NCI-H146 treated with DMSO at 0.1 percent for 48 hours (cell line): ENCODE results near the gene SIKE1.
"Not testable (repeated sequence)": the region's sequence is repeated elsewhere in the genome, so short reads cannot be mapped to it uniquely, and the experiment has no call there.

ENCODE experiments used
- DNase-seq: peaks from one replicate; lab custom pipeline; 2025; ENCODE audit not compliant: unreplicated experiment; lab: John Stamatoyannopoulos, UW

Gene SIKE1

GRCh38 chr1:114780344-114781226 lies at the start of gene SIKE1:
Gene SIKE1 (minus strand): TSS chr1:114780685. CDS start chr1:114780607, 78 bp downstream.
- DNase-seq = peak; percentile 78

GRCh38 chr1:114830075-114830474 lies 49.6 kb upstream of the SIKE1 start:
- not testable (repeated sequence) for DNase-seq

- DNase-seq = no peak
These were observed 47.8 kb upstream of the SIKE1 start for GRCh38 chr1:114828251-114828650.

GRCh38 chr1:114821978-114822377 lies 41.5 kb upstream of the SIKE1 start:
- DNase-seq = no peak

GRCh38 chr1:114820392-114820791 lies 39.9 kb upstream of the SIKE1 start:
- no peak for DNase-seq

GRCh38 chr1:114819869-114820268 lies 39.4 kb upstream of the SIKE1 start:
- DNase-seq = no peak

GRCh38 chr1:114804449-114804848 lies 24.0 kb upstream of the SIKE1 start:
- not testable (repeated sequence) for DNase-seq

- no peak for DNase-seq
These were observed 22.5 kb upstream of the SIKE1 start for GRCh38 chr1:114803001-114803400.

- DNase-seq = no peak
These were observed 13.6 kb upstream of the SIKE1 start for GRCh38 chr1:114794038-114794437.

GRCh38 chr1:114790581-114790980 lies 10.1 kb upstream of the SIKE1 start:
- not testable (repeated sequence) for DNase-seq

- not testable (repeated sequence) for DNase-seq
These were observed 6.0 kb upstream of the SIKE1 start for GRCh38 chr1:114786440-114786839.

- DNase-seq = no peak
These were observed 2.0 kb upstream of the SIKE1 start for GRCh38 chr1:114782476-114782875.

GRCh38 chr1:114779722-114780121 lies 763 bp downstream of the SIKE1 start:
- DNase-seq = no peak

GRCh38 chr1:114776726-114777125 lies 3.8 kb downstream of the SIKE1 start:
- not testable (repeated sequence) for DNase-seq

- no peak for DNase-seq
These were observed 8.5 kb downstream of the SIKE1 start for GRCh38 chr1:114771992-114772391.

- no peak for DNase-seq
These were observed 9.5 kb downstream of the SIKE1 start for GRCh38 chr1:114770989-114771388.

- DNase-seq = no peak
These were observed 15.8 kb downstream of the SIKE1 start for GRCh38 chr1:114764689-114765088.

- peak; percentile 37 for DNase-seq
These were observed 22.1 kb downstream of the SIKE1 start for GRCh38 chr1:114758256-114758832.

GRCh38 chr1:114757455-114758255 lies 22.8 kb downstream of the SIKE1 start, which contains the start of gene CSDE1:
Gene CSDE1 (minus strand): TSS chr1:114757984. CDS start chr1:114739890, 18,094 bp downstream.
- peak; percentile 95 for DNase-seq

- no peak for DNase-seq
These were observed 23.5 kb downstream of the SIKE1 start for GRCh38 chr1:114756949-114757454.
